Psoas muscle (tissue), 8 donors: Measurements from ENCODE around the gene TARS2. TPM values are rescaled to one million over a fixed set of nuclear protein-coding genes. Genes with fewer than 3 reads are reported as not detected.

Experiments used
- ATAC-seq, 4 donors: fragments of 200-7000 bp; cut with Tn5 transposase; one replicate each; pipeline ENCODE4 v1.9.1; 2020; ENCODE audit warnings: moderate library complexity in 3 of 4, mild to moderate bottlenecking in 2 of 4
- DNase-seq, 2 donors: peaks; one replicate each; pipeline ENCODE4 v3.0.0-alpha.2; 2020
- H3K27ac ChIP-seq: fragments of 200-600 bp; one replicate; pipeline ENCODE4 v1.8.0; 2022
- H3K27me3 ChIP-seq, 3 donors: fragments of 200-600 bp in 1 of 3; one replicate each; pipeline versions ENCODE4 v1.6.1 to v1.8.0; 2013 to 2022; ENCODE audit warnings: low read length in 2 of 3, mild to moderate bottlenecking in 2 of 3, moderate library complexity in 1 of 3; ENCODE audit not compliant: insufficient read depth in 3 of 3
- H3K36me3 ChIP-seq, 2 donors: fragments of 200-600 bp in 1 of 2; one replicate each; pipeline versions ENCODE4 v1.6.1 to v1.8.0; 2013 to 2022; ENCODE audit warnings: low read depth in 1 of 2, mild to moderate bottlenecking in 1 of 2, moderate library complexity in 1 of 2; ENCODE audit not compliant: insufficient read depth in 1 of 2
- H3K4me1 ChIP-seq: fragments of 200-600 bp; one replicate; pipeline ENCODE4 v1.8.0; 2022
- H3K4me3 ChIP-seq: fragments of 200-600 bp; one replicate; pipeline ENCODE4 v1.8.0; 2022; ENCODE audit warnings: mild to moderate bottlenecking
- H3K9me3 ChIP-seq: fragments of 200-600 bp; one replicate; pipeline ENCODE4 v1.8.0; 2022
- CTCF ChIP-seq: fragments of 200-600 bp; IDR thresholded peaks from one replicate; pipeline ENCODE4 v1.8.0; 2022; ENCODE audit warnings: antibody characterized with exemption
- WGBS, 3 donors: extraction: QIAGEN DNeasy Blood & Tissue Kit; methylation state at CpG; one replicate each; pipeline versions ENCODE4 v1.1.6 to v1.1.7; 2013; 5-methylcytosine and 5-hydroxymethylcytosine counted together
- intact Hi-C, 2 donors: fragments of 100-400 bp; cut with DNase I; formaldehyde crosslinking; loops; one replicate each; pipeline versions ENCODE4 v1.11.0 to v1.14.2; 2022
- polyA plus RNA-seq, 3 donors: library from polyadenylated mRNA; stranded (reverse); fragments of 200-250 nt; gene quantifications; one replicate each; pipeline ENCODE4 v1.2.3, GENCODE V29; 2013
- total RNA-seq, 4 donors: library from RNA; stranded (reverse); fragmentation: NEBNext Ultra II Directional in 2 of 4; extraction: Animal tissue kit (Norgen Biotek cat#: 25700) in 2 of 4; gene quantifications; one replicate each; pipeline versions ENCODE4 v1.2.1 to v1.2.4, GENCODE V29; 2021 to 2023
- donor health status: healthy with polysubstance abuse.
- donor health status: DM: no; HTN: no; CAD: no; lungs with moderate emphysema.
- donor health status: Bipolar disorder and iron deficiency.
- donor health status: healthy.
- donor health status: DM: yes; HTN: yes; CAD: no.
- donor health status: DM: no; HTN: no; CAD: no.
- donor health status: DM: no; HTN: no; CAD: no.
- donor health status: DM: yes; HTN: yes; CAD: no.

The TARS2 gene
- total and polyA plus RNA-seq, 7 donors = 9.6 to 44.5 (median 24.0) TPM

- intact Hi-C loops = no loop called here
- no peak for TF ChIP-seq CTCF
- ATAC-seq = peak; percentile 74 to 86 (median 77)
- Histone ChIP-seq H3K36me3 (peaks cover 11 to 56% of the 10 kb centered on the region in 2 donors), H3K9me3 (no peaks in the 10 kb centered on the region), H3K27ac (peak within 1 kb of the TSS; percentile 60), H3K4me1 (no peaks in the 10 kb centered on the region), H3K27me3 (no peaks in the 10 kb centered on the region), H3K4me3 (peak within 1 kb of the TSS; percentile 48)
- WGBS, 3 donors = 57 to 70% (median 58%) methylated on average over 7 of the region's 7 CpGs
- DNase-seq = peak; percentile 59 to 62
Measured at GRCh38 chr1:150507912-150508864, 21.0 kb downstream of the TARS2 start, which contains the start of gene ECM1. Gene ECM1, plus strand, starts transcription at chr1:150508109. Its CDS starts 101 bp downstream, at chr1:150508210.

GRCh38 chr1:150508982-150509381, 21.8 kb downstream of the TARS2 start:
- Histone ChIP-seq H3K9me3 (no peaks in the 10 kb centered on the region), H3K36me3 (peaks cover 10 to 53% of the 10 kb centered on the region in 2 donors), H3K4me3 (peak overlapping the region; percentile 48), H3K27ac (no peak overlapping the region), H3K4me1 (no peaks in the 10 kb centered on the region), H3K27me3 (no peaks in the 10 kb centered on the region)
- DNase-seq (no peak), ATAC-seq (no peak)
- no peak for TF ChIP-seq CTCF
- whole genome bisulfite sequencing, 3 donors = 80 to 83% (median 83%) methylated on average over 4 of the region's 4 CpGs
- intact Hi-C loops = no loop called here

GRCh38 chr1:150511551-150511950, 24.3 kb downstream of the TARS2 start:
- Histone ChIP-seq H3K36me3 (peaks cover 0 to 29% of the 10 kb centered on the region in 2 donors), H3K4me1 (peaks cover 6% of the 10 kb centered on the region), H3K27me3 (no peaks in the 10 kb centered on the region), H3K9me3 (no peaks in the 10 kb centered on the region), H3K27ac (no peak overlapping the region), H3K4me3 (no peak overlapping the region)
- no peak for TF ChIP-seq CTCF
- peak in 1 of 2 donors; percentile 43 for DNase-seq
- intact Hi-C loops = no loop called here
- ATAC-seq = no peak
- WGBS, 3 donors = 92 to 96% (median 92%) methylated on average over 12 of the region's 12 CpGs

- Histone ChIP-seq H3K9me3 (no peaks in the 10 kb centered on the region), H3K27me3 (no peaks in the 10 kb centered on the region), H3K27ac (no peak overlapping the region), H3K36me3 (peaks cover 0 to 24% of the 10 kb centered on the region in 2 donors), H3K4me1 (peaks cover 6% of the 10 kb centered on the region), H3K4me3 (no peak overlapping the region)
- TF ChIP-seq CTCF = no peak
- WGBS, 3 donors = 86 to 93% (median 88%) methylated on average over 17 of the region's 17 CpGs
- ATAC-seq = no peak
- intact Hi-C loops = loop anchor here in 1 of 2 donors (2.0 kb wide), 1 partner anchor 23 kb away; no protein-coding TSS in a partner anchor
- peak in 1 of 2 donors; percentile 23 for DNase-seq
Measured at GRCh38 chr1:150511985-150512660, 24.9 kb downstream of the TARS2 start.
